NCI-H1417 treated with DMSO at 0.1 percent for 48 hours (cell line): ENCODE data around the gene CNTN6.

ENCODE experiments used
- DNase-seq: peaks from one replicate; lab custom pipeline; 2025; lab: John Stamatoyannopoulos, UW

Gene CNTN6

DNA sequence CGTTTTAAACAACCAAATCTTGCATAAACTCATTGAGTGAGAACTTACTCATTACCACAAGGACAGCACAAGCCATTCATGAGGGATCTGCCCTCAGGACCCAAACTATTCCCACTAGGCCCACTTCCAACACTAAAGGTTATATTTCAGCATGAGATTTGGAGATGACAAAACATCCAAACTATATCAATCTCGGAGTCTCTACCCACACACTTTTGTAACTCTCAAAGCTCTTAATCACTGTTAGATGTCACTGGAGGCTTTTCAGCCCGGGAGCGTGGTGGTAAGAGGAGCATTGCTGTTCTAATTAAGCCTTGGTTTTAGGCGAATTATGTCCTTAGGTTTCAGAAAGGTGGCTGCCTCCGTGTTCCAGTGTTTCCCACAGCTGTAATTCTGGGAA lies 86.3 kb downstream of the CNTN6 start:
- no peak for DNase-seq

DNA sequence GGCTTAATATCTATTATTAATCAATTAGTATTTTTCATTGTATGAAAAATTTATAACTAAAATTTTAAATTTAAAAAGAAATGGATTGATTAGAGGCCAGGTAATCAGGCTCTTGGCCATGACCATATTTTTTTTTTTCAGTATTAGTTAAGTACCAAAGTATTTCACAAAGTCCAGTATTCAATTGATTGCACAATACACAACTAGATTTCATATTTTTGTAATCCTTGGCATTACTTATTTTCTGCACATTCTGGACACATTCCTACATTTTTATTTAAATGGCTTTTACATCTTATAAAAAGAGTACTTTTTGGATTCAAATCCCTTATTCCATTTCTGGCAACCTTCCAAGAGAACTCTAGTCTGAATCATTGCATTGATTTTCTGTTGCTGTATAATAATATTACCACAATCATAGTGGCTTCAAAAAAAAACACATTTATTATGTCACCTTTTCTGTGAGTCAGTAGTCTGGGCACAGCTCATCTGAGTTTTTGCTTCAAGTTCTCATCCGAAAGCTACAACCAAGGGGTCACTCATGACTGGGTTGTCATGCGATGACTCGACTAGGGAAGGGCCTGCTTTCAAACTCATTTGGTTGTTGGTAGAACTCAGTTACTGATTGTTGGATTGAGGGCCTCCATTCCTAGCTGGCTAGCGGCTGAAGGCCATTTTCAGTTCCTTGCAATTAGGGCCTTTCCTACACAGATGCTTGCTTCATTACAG lies 90.7 kb downstream of the CNTN6 start:
- no peak for DNase-seq

DNA sequence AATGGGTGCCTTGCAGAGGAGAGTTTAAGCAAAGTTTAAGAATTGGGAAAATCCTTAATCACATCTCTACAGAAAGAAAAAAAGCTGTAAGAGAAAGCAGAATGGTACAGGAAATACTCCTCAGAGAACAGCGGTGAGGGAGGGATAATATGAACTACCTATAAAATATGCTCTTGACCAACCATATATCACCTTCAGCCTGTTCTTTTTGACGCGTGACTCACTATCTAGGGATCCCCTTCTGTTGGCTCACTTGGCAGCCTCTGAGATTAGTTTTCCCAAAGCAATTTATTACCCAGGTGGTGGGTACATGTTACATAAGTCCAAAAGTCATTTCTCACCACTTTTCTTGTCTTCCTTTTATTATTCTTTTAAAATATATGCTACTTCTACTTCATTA lies 97.7 kb downstream of the CNTN6 start:
- DNase-seq = no peak

DNA sequence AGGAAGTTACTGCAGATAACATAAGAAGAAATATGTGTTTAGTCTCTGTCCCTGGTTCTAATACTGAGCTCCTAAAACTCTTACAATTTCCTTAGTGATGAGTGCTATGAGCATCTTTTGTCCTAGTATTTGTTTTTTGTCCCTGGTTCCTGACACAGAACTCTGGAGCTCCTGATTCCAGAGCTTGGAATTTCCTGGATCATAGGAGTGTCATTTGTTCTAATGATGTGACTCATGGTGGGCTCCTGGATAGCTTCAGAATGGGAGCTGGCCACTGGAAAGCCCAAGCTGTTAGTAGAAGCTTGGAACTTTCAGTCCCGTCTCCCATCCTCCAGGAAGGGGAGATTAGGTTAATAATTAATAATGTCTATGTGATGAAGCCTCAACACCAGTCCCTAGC lies 98.2 kb downstream of the CNTN6 start:
- DNase-seq = no peak

DNA sequence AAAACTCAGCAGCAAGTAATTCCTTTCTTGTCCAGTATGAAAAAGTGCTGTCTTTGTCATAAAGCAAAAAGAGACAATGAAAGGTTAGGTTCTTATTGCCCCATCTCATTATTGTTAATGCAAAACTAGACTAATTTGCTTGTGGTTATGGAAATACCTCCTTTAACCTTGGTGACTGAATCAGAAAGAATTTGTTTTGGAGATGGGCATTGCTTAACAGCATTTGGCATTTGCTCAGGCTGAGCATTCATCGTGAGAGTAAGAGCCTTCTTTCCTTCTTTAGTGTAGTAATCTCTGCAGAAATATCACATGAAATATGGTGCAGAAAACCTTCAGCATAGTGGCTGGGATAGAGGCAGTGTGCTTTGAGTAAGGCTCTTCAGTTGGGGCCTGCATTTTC lies 103.1 kb downstream of the CNTN6 start:
- DNase-seq = no peak

DNA sequence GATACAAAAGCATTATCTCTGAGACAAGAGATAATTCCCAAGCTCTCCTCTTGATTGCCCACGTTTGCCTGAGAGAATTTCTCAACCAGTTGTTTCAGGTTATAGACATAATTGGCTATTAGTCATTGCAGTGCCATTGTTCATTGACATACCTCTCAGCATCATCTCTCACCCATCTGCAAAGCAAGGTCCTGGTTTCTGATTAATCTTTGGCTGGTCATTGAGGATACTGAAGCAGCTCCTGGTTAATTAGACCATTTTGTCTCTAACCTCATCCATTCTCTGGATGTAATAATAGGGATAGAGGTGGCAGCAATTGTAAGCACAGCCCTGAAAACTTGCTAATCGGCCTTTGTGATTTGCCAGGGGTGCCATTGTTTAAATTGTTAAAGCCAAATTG lies 104.2 kb downstream of the CNTN6 start:
- peak; percentile 29 for DNase-seq

DNA sequence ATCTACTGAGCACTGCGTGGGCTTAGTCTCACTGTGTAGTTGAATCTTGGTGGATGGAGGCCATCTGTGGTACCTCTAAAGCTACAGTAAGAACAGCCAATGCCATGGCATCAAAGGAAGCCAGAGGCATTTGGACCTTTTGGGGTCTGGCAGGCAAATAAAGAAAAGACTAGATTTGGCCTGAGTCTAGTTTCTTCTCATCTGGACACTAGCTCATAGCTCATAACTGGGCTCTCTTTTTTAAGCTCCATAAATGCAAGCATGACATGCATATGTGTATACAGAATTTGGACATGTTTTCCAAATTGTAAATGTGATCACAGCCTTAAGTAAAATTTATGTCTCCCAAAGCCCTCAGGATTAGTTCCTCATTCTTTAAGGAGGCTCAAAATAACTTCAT lies 107.5 kb downstream of the CNTN6 start:
- DNase-seq = no peak

DNA sequence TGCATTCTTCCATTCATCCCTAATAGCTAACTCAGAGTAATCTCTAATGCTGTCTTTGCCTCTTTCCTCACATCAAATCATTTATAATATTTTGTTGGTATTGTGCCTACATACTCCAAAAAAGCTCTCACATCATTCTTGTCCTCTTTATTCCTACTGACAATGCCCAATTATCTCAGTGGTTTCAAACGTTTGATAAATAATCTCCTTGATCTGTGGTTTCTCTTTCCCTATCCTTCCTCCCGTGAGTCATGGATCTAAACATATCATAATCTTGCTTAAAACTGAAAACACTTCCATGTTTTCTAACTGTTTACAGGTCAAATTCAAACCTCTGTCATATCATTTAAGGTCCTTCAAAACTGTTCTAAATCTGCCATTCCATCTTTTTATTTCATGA lies 115.1 kb downstream of the CNTN6 start:
- no peak for DNase-seq

DNA sequence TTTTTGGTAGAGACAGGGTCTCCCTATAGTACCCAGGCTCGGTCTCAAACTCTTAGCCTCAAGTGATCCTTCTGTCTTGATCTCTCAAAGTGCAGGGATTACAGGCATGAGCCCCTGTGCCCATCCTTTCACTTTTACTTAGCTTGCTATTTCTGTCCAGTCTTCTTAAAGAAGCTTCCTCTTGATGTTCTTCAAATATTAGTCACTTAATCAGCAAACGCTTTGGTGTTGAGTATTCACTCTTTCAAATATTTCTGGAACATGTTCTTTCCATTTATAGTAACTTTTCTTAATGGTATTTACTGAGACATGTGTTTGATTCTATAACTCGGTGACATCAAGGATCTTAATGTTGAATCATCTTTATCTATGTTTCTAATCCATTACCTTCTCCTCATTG lies 122.1 kb downstream of the CNTN6 start:
- DNase-seq = no peak

DNA sequence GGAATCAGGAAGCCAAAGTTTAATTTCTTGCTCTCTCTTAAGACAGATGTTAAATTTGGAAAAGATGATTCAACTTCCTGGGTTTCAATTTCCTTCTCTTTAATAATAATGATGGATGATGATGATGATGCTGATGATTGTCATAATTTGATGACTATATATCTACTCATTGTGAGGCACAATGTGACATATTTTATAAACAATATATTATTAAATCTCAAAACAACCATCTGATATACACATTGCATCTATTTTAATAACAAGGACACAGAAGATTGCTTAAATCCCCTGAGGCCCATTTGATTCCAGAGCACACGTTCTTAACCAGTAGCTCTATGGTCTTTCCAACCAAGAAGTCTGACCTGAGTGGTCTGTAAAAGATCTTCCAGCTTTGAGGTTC lies 124.0 kb downstream of the CNTN6 start:
- DNase-seq = no peak

DNA sequence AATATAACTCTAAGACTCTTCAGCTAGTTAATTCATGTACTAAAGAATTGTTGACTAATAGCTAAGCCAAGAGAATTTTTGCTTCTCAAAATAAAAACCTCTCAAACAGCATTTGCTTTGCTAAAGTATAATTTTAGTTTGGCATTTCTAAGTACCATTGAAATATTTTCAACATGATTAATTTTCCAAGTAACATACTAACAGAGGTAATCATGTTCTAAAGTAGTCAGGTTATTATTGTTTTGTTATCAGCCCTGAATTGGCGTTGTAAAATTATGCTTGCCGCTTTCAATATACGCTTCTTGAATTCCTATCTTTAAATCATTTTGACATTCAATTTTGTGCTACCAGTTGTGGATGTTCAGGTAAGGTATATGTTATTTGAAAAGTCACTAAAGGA lies 134.3 kb downstream of the CNTN6 start:
- DNase-seq = no peak

DNA sequence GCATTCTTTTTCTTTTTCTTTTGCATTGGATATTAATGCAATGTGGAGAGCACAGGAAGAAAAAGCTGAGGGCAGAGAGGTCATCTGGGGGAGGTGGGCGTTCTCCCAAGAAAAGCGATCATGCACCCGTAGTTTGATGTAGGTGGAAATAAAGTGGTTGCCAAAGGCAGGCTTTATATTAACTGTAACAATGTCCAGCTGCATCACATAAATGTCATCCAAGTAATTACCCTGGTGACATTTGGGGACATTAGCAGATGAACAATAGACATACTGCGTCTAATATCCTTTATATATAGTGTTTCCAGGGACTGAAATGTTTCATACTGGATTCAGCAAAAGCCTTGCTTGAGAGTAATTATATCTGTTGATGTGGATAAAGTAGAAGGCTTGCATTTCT lies 135.5 kb downstream of the CNTN6 start:
- DNase-seq = no peak

DNA sequence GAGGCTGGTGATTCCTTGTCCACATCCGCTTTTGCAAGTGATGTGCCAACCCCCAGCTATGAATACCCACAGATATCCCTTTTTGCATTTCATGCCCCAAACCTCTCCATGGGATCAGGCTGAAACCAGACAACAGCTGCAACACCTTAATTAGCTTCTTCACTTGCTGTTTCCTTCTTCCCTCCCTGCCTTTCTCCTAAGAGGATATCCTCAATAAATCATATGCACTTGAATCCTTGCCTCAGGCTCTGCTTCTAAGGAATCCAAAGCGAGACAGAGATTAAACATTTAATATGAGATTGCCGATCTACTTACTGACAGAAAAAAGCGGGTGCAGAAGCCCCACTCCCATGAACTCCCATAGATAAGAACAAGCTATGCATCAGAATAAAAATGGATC lies 138.1 kb downstream of the CNTN6 start:
- DNase-seq = no peak

DNA sequence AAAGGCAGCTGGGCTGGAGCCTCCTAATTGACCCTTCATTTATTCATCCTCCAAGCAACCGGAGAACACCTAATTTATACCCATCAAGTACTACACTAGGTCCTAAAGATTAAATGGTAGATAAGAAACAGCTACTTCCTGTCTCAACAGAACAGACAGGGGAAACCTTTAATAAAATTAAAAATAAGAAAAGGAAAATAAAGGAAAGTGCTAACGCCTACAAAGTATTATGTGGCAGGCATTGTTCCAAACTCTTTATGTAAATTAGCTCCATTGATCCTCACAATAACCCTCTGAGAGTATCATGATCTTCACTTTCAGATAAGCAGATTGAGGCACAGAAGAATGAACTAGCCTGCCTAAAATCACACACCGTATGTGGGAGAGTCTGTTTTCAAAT lies 139.5 kb downstream of the CNTN6 start:
- no peak for DNase-seq

DNA sequence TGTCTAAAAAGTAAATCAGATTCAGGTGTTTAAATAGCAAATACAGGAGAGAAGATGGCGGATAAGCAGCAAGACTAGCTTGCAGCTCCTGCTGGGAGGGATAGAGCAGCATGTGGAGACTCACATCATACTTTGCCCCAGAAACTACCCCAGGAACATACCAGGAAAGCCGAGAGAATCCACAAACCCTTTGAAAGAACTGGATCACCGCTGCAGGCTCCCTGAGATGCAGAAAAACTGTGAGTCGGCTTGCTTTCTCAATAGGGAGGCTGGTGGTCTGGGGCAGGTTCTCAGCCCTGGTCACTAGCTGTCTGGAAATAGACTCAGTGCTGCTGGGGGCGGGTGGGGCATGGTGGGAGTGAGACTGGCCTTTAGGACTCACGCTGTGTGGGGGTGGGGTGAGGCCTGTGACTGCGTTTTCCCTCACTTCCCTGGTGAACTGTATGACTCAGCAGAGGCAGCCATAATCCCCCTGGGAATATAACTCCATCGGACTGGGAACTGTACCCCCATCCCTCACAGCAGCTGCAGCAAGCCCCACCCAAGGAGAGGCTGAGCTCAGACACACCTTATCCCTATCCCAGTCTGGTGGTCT lies 142.8 kb downstream of the CNTN6 start:
- DNase-seq = no peak

DNA sequence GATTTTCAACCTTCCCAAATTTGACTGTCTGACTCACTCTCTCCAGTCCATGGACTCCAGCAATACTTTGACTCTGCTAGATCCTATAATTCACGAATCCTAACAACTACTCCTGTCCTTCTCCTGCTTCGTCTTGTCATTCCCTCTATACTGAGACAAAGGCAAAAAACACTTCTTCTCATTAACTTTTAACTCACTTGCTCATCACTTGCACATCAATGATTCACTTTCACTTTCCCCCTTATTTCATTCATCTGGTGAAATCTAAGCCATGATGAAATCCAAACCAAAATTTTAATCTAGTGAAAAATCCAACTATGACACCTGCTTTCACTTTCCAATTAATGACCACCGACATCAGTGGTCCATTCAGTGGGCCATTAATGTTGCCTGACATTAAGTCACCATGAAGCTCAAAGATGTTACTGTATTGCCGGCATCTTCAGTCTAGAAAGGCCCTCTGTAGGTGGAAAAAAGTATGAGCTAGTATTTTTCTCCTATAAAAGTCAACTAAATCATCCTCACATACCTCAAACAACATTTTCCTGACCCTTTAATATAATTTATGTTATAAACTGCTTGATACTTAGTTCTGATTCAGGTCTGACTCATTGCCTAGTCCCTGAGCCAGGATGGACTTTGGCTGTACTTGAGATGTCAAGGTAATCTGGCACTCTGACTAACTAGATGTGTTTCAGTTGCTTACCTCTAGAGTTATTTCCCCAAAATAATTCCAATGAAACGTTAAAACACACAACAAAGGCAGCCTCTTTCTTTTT lies 158.6 kb downstream of the CNTN6 start:
- DNase-seq = no peak

DNA sequence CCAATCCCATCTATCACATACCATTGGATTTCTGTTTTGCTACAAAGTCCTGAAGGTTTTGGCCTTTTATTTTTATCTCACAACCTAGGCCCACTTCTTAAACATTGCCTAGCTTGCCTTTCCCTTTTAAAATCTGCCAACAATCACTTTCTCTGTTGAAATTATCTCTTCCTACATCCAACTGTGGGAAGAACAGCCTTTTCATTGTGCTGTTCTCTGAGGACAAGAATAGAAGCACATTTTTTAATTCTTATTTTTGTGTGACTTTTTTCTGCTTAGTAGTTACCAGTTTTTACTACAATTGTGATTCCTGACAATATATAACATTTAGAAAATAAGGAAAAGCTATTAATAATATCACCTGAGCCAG lies 159.2 kb downstream of the CNTN6 start:
- no peak for DNase-seq

DNA sequence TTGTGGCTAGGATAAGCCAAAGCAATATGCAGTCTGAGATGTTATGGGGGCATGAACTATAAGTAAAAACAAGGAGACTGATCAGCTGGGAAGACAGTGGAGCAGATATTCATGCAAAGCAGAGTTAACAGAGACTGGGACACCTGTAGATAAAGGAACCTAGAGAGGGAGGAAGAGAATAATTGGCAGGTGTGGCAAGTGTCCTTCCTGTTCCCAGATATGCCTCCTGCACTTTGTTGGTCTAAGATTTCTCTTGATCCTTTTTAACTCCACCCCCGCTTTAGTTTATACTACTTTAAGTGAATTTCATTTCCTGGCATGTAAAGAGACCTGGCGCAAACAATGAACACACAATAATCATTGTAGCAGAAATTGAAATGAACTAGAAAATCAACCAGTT lies 169.4 kb downstream of the CNTN6 start:
- no peak for DNase-seq

DNA sequence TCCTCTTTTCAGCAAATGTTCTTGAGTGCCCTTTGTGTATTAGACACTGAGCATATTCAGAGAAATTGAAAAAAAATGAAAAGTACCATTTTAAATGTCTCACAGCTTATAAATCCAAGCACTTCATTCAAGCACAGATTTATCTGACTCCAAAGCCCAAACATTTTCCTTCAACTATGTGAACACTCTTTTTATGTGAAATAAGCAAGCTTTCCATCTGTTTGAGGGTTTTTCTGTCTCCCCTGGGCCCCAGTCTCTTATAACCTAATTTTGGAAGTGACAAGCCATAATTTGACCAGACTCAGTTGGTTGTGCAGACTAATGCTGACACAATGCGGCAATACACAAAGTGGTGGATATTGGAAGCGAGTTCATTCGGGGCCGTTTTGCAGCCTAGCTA lies 170.3 kb downstream of the CNTN6 start:
- DNase-seq = no peak

DNA sequence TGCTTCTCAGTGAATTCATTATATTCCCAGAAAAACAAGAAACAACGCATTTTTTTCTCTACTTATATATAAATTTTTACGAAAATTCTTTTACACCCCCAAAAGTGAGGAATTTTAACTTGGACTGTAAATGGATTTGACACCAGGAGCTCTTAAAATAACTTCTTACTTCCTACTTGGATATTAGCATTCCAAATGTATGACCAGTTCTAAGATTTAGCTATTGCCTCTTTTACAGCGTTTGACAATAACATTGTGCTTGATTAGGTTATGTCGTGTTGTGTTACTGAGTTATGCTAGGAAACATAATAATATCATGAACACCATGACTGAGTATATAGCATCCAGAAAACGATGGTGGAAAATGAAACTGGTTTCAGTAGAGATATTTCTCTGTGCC lies 177.0 kb downstream of the CNTN6 start:
- DNase-seq = no peak

DNA sequence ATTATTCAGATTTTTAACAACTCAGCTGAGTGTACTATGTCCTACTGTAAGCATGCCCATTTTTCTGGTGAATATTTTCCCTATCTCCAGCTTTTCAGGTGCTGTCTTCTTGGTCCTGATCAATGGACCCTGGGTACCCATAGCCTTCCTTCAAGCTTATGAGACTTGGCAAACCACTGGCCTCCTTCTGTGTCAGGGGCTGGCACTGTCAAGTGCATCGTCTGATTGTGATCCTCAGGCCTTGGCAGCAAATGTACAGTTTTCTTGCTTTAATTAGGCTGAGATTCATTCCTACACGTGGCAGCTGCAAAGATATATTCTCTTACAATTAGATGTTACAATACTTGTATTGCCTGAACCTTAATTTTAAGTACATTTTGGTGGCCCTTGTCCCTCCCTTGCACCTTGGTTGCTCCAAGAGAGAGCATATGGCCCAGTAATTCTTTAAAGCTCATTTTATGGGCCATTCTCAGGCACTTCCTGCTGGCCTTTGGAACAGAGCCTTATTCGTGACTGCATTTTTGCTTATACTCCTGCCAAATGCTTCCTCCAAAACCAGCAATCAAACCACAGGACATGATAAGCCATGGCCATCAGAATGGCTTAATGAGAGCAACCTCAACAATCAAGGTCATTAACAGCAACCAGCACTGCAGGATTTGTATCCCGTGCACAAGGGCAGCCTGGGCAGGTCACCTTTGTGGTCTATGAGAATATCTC lies 179.9 kb downstream of the CNTN6 start:
- DNase-seq = no peak

DNA sequence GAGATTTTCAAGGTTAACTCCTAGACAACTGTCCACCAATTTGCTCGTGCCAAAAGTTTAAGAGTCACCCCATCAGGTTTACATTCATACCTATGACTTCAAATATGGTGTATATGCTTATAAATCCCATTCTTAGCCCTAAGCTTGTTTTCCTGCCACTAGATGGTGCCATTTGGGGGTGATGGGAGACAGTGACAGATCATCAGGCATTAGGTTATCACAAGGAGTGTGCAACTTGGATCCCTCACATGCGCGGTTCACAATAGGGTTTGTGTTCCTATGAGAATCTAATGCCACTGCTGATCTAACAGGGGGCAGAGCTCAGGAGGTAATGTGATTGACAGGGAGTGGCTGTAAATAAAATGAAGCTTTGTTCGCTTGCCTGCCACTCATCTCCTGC lies 182.7 kb downstream of the CNTN6 start:
- DNase-seq = no peak

DNA sequence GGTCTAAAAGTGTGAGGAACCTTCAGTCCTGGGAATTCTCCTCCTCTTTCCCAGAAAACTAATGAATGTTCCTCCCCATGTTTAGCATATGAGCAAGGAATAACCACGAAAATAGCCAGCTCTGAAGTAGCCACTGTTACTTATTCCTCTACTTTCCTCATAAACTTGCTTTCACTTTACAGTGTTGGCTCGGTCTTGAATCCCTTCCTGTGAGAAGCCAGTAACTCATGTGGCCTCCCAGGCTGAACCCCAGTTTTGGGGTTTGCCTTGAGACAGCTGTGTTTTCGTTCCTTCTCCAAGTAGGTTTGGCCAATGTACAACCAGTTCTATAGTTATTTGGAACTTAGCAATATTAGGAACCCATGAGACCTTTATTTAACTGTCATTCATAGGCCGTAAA lies 195.0 kb downstream of the CNTN6 start:
- DNase-seq = no peak
